Measurements from ENCODE around the gene SLC2A11. TPM values are rescaled to one million over a fixed set of nuclear protein-coding genes. Genes with fewer than 3 reads are reported as not detected.

The SLC2A11 gene
- total RNA-seq, 4 donors from 2014 or later: 2.4 to 19.0 (median 6.2) TPM

- ATAC-seq (peak; percentile 92 to 93), DNase-seq (peak; percentile 92 to 98)
- intact Hi-C loops (cut with DNase I; ENCODE audit: low total_unique reads): loop anchor here (2.0 kb wide), 1 partner anchor 86 kb away; no protein-coding TSS in a partner anchor
- H3K4me1 ChIP-seq: peaks cover 38 to 50% of the 10 kb centered on the region in 2 donors
- no peaks in the 10 kb centered on the region for H3K9me3 ChIP-seq
- peaks cover 0 to 34% of the 10 kb centered on the region in 2 donors for H3K36me3 ChIP-seq
- peak overlapping the region; percentile 93 to 98 (median 97) for H3K27ac ChIP-seq
- in situ Hi-C loops (cut with MboI; ENCODE audit: low sequenced_read_pairs in 4 of 4): no loop called here
- TF ChIP-seq CTCF (IDR thresholded peaks at IDR 0.05 in 4 of 5, conservative IDR thresholded peaks at IDR 0.05 in 1 of 5): peak in 1 of 5 experiments; percentile 21
- peak; percentile 86 to 91 for TF ChIP-seq POLR2A (IDR thresholded peaks at IDR 0.05)
- no peaks in the 10 kb centered on the region for H3K27me3 ChIP-seq
- no peak overlapping the region for H3K4me3 ChIP-seq
Measured at GRCh38 chr22:23828800-23829680, 28.6 kb upstream of the SLC2A11 start.

GRCh38 chr22:23829845-23830372 lies 27.8 kb upstream of the SLC2A11 start:
- Histone ChIP-seq H3K4me1 (peaks cover 46 to 59% of the 10 kb centered on the region in 2 donors), H3K9me3 (no peaks in the 10 kb centered on the region), H3K36me3 (peaks cover 0 to 25% of the 10 kb centered on the region in 2 donors), H3K27ac (peak overlapping the region; percentile 93 to 98 (median 97)), H3K27me3 (no peaks in the 10 kb centered on the region), H3K4me3 (no peak overlapping the region)
- DNase-seq (no peak), ATAC-seq (no peak)
- intact Hi-C loops (cut with DNase I; ENCODE audit: low total_unique reads): loop anchor here (2.0 kb wide), 1 partner anchor 87 kb away; no protein-coding TSS in a partner anchor
- TF ChIP-seq POLR2A (IDR thresholded peaks at IDR 0.05) (no peak), CTCF (IDR thresholded peaks at IDR 0.05 in 4 of 5, conservative IDR thresholded peaks at IDR 0.05 in 1 of 5) (no peak)
- in situ Hi-C loops (cut with MboI; ENCODE audit: low sequenced_read_pairs in 4 of 4): no loop called here

- intact Hi-C loops (cut with DNase I; ENCODE audit: low total_unique reads) (no loop called here), in situ Hi-C loops (cut with MboI; ENCODE audit: low sequenced_read_pairs in 4 of 4) (no loop called here)
- Histone ChIP-seq H3K4me1 (peaks cover 60 to 69% of the 10 kb centered on the region in 2 donors), H3K27ac (peak overlapping the region; percentile 93 to 98 (median 97)), H3K9me3 (no peaks in the 10 kb centered on the region), H3K36me3 (peaks cover 0 to 15% of the 10 kb centered on the region in 2 donors), H3K4me3 (no peak overlapping the region), H3K27me3 (no peaks in the 10 kb centered on the region)
- DNase-seq (no peak), ATAC-seq (no peak)
- TF ChIP-seq CTCF (IDR thresholded peaks at IDR 0.05 in 4 of 5, conservative IDR thresholded peaks at IDR 0.05 in 1 of 5) (no peak), POLR2A (IDR thresholded peaks at IDR 0.05) (no peak)
Measured at GRCh38 chr22:23831261-23831660, 26.4 kb upstream of the SLC2A11 start.

- Histone ChIP-seq H3K9me3 (no peaks in the 10 kb centered on the region), H3K4me3 (no peak overlapping the region), H3K4me1 (peaks cover 65 to 74% of the 10 kb centered on the region in 2 donors), H3K36me3 (peaks cover 0 to 11% of the 10 kb centered on the region in 2 donors), H3K27ac (peak overlapping the region; percentile 93 to 98 (median 97)), H3K27me3 (no peaks in the 10 kb centered on the region)
- ATAC-seq: no peak
- intact Hi-C loops (cut with DNase I; ENCODE audit: low total_unique reads) (no loop called here), in situ Hi-C loops (cut with MboI; ENCODE audit: low sequenced_read_pairs in 4 of 4) (no loop called here)
- DNase-seq: no peak
- TF ChIP-seq CTCF (IDR thresholded peaks at IDR 0.05 in 4 of 5, conservative IDR thresholded peaks at IDR 0.05 in 1 of 5): no peak
- TF ChIP-seq POLR2A (IDR thresholded peaks at IDR 0.05): no peak
Measured at GRCh38 chr22:23831781-23832180, 25.9 kb upstream of the SLC2A11 start.
